ENCODE results near the gene MRPL39. TPM values are rescaled to one million over a fixed set of nuclear protein-coding genes. Genes with fewer than 3 reads are reported as not detected.

The MRPL39 gene
- total RNA-seq = 10 to 100 TPM; 39.3 to 59.1 (median 51.3) TPM
- polyA plus RNA-seq = 10 to 100 TPM; 59.4 to 73.6 TPM
- long read RNA-seq, donor 1, transcript MRPL39-202 (10 exons, 1,110 nt) = major isoform, 33 of 40 reads
- long read RNA-seq, donor 1, partial matches to known transcripts = 6 of 40 reads
- long read RNA-seq, donor 1, other reads (novel, unspliced or antisense) = 1 of 40 reads
- long read RNA-seq, donor 2, transcript MRPL39-202 (10 exons, 1,110 nt) = major isoform, 48 of 66 reads
- long read RNA-seq, donor 2, partial matches to known transcripts = 15 of 66 reads
- long read RNA-seq, donor 2, other reads (novel, unspliced or antisense) = 3 of 66 reads
- long read RNA-seq, donor 3, transcript MRPL39-202 (10 exons, 1,110 nt) = major isoform, 47 of 56 reads
- long read RNA-seq, donor 3, partial matches to known transcripts = 4 of 56 reads
- long read RNA-seq, donor 3, other reads (novel, unspliced or antisense) = 5 of 56 reads

GRCh38 chr21:25607151-25608043, at the start of gene MRPL39:
TSS of gene MRPL39 (minus strand) at chr21:25607481. CDS start at chr21:25607475, 6 bp downstream.
- Histone ChIP-seq H3K4me3 (peak within 1 kb of the TSS; percentile 45 to 91 (median 82)), H3K27me3 (no peaks in the 10 kb centered on the region), H3K4me1 (peaks cover 0 to 36% (median 25%) of the 10 kb centered on the region in 9 donors), H3K27ac (peak within 1 kb of the TSS; percentile 53 to 92 (median 83)), H3K36me3 (peaks cover 0 to 39% (median 8%) of the 10 kb centered on the region in 9 donors), H3K9me3 (no peaks in the 10 kb centered on the region)
- DNase-seq (peak; percentile 86 to 87), ATAC-seq (peak; percentile 96 to 99 (median 98))
- TF ChIP-seq CTCF (IDR thresholded peaks at IDR 0.05) = peak in 8 of 9 donors; percentile 35 to 75 (median 56)
- 0 to 1% methylated on average over 71 of the region's 71 CpGs for WGBS, 2 donors
- intact Hi-C loops (cut with DNase I) = loop anchor here (1.0 to 10.0 kb wide), 12 partner anchors 31 to 277 kb away; partner anchors contain the start of genes JAM2 (in 3 of the 10), ATP5PF (in 1 of the 10) and GABPA (in 1 of the 10)

GRCh38 chr21:25656412-25656811, 49.1 kb upstream of the MRPL39 start:
- intact Hi-C loops (cut with DNase I) = no loop called here
- Histone ChIP-seq H3K27me3 (no peaks in the 10 kb centered on the region), H3K4me3 (no peak overlapping the region), H3K27ac (no peak overlapping the region), H3K36me3 (no peaks in the 10 kb centered on the region), H3K4me1 (peaks cover 0 to 17% (median 0%) of the 10 kb centered on the region in 9 donors), H3K9me3 (peaks cover 0 to 9% (median 0%) of the 10 kb centered on the region in 11 donors)
- ATAC-seq (no peak), DNase-seq (no peak)
- no peak for TF ChIP-seq CTCF (IDR thresholded peaks at IDR 0.05)
- 92 to 93% methylated on average over 2 of the region's 2 CpGs for WGBS, 2 donors

- 86 to 87% methylated on average over 7 of the region's 7 CpGs for WGBS, 2 donors
- no peak for TF ChIP-seq CTCF (IDR thresholded peaks at IDR 0.05)
- Histone ChIP-seq H3K27ac (no peak overlapping the region), H3K4me1 (peaks cover 0 to 25% (median 15%) of the 10 kb centered on the region in 9 donors), H3K27me3 (no peaks in the 10 kb centered on the region), H3K36me3 (peaks cover 0 to 15% (median 0%) of the 10 kb centered on the region in 9 donors), H3K9me3 (peaks cover 0 to 1% (median 0%) of the 10 kb centered on the region in 11 donors), H3K4me3 (no peak overlapping the region)
- DNase-seq = no peak
- no peak for ATAC-seq
- intact Hi-C loops (cut with DNase I) = no loop called here
Measured at GRCh38 chr21:25649146-25649545, 41.9 kb upstream of the MRPL39 start.

GRCh38 chr21:25647647-25648046, 40.4 kb upstream of the MRPL39 start:
- Histone ChIP-seq H3K27me3 (no peaks in the 10 kb centered on the region), H3K4me3 (no peak overlapping the region), H3K4me1 (peaks cover 0 to 35% (median 18%) of the 10 kb centered on the region in 9 donors), H3K36me3 (peaks cover 0 to 30% (median 0%) of the 10 kb centered on the region in 9 donors), H3K27ac (no peak overlapping the region), H3K9me3 (no peaks in the 10 kb centered on the region)
- no peak for DNase-seq
- TF ChIP-seq CTCF (IDR thresholded peaks at IDR 0.05) = no peak
- 80 to 84% methylated on average over 5 of the region's 5 CpGs for WGBS, 2 donors
- ATAC-seq = no peak
- intact Hi-C loops (cut with DNase I) = no loop called here

Data from heart right ventricle (tissue), 16 donors.